ENCODE measurements around the gene ST8SIA1. TPM values are rescaled to one million over a fixed set of nuclear protein-coding genes. Genes with fewer than 3 reads are reported as not detected.

The ST8SIA1 gene
- total RNA-seq, 1 donor from 2014 or later, result under 0.01 TPM

- DNase-seq (ENCODE audit: low read depth) (no peak), FAIRE-seq (no peak)
- Histone ChIP-seq H3K4me3 (ENCODE audit: low read depth, low read length) (no peak overlapping the region), H3K27me3 (ENCODE audit: control insufficient read depth, insufficient read depth, low read length) (no peaks in the 10 kb centered on the region), H3K36me3 (ENCODE audit: control insufficient read depth, insufficient read depth, low read length) (no peaks in the 10 kb centered on the region)
- TF ChIP-seq CTCF (IDR thresholded peaks at IDR 0.05; ENCODE audit: insufficient read depth, low read length, severe bottlenecking), result no peak
Measured at GRCh38 chr12:22268406-22268805, 66.1 kb downstream of the ST8SIA1 start.

- FAIRE-seq (no peak), DNase-seq (ENCODE audit: low read depth) (no peak)
- no peak for TF ChIP-seq CTCF (IDR thresholded peaks at IDR 0.05; ENCODE audit: insufficient read depth, low read length, severe bottlenecking)
- no peaks in the 10 kb centered on the region for H3K36me3 ChIP-seq (ENCODE audit: control insufficient read depth, insufficient read depth, low read length)
- H3K4me3 ChIP-seq (ENCODE audit: low read depth, low read length), result no peak overlapping the region
- no peaks in the 10 kb centered on the region for H3K27me3 ChIP-seq (ENCODE audit: control insufficient read depth, insufficient read depth, low read length)
Measured at GRCh38 chr12:22266101-22266500, 68.4 kb downstream of the ST8SIA1 start.

DNA sequence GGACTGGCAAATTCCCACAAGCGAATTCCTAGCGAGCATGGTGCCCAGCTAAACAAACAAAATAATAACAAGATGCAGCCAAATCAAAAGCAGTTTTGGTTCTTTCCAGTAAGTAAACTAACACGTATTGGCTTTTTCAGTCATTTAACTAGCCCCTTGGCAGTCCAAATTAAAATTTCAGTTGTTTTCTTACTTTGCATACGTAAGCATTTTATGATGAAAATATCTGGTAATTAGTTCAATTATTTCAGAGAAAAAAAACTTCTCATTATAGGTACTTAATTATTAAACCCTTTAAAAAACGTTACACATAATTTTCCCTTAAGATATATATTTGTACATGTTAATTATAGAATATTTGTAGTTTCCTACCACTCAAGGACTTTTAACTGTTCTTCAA is 70.1 kb downstream of the ST8SIA1 start:
- H3K36me3 ChIP-seq (ENCODE audit: control insufficient read depth, insufficient read depth, low read length), result no peaks in the 10 kb centered on the region
- no peaks in the 10 kb centered on the region for H3K27me3 ChIP-seq (ENCODE audit: control insufficient read depth, insufficient read depth, low read length)
- no peak overlapping the region for H3K4me3 ChIP-seq (ENCODE audit: low read depth, low read length)
- DNase-seq (ENCODE audit: low read depth), result no peak
- FAIRE-seq, result no peak
- no peak for TF ChIP-seq CTCF (IDR thresholded peaks at IDR 0.05; ENCODE audit: insufficient read depth, low read length, severe bottlenecking)

GRCh38 chr12:22262309-22262708 is 72.2 kb downstream of the ST8SIA1 start:
- FAIRE-seq, result no peak
- TF ChIP-seq CTCF (IDR thresholded peaks at IDR 0.05; ENCODE audit: insufficient read depth, low read length, severe bottlenecking), result no peak
- Histone ChIP-seq H3K27me3 (ENCODE audit: control insufficient read depth, insufficient read depth, low read length) (no peaks in the 10 kb centered on the region), H3K36me3 (ENCODE audit: control insufficient read depth, insufficient read depth, low read length) (no peaks in the 10 kb centered on the region), H3K4me3 (ENCODE audit: low read depth, low read length) (no peak overlapping the region)
- DNase-seq (ENCODE audit: low read depth), result no peak

DNA sequence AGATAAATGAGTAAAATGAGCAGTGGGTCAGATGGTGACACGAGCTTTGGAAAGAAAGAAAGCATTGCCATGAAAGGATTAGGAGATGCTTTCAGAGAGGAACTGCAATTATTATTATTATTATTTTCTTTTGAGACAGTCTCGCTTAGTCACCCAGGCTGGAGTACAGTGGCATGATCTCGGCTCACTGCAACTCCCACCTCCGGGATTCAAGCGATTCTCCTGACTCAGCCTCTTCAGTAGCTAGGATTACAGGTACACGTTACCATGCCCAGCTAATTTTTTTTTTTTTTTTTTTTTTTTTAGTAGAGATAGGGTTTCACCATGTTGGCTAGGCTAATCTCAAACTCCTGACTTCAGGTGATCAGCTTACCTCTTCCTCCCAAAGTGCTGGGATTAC is 77.4 kb downstream of the ST8SIA1 start:
- Histone ChIP-seq H3K36me3 (ENCODE audit: control insufficient read depth, insufficient read depth, low read length) (no peaks in the 10 kb centered on the region), H3K27me3 (ENCODE audit: control insufficient read depth, insufficient read depth, low read length) (no peaks in the 10 kb centered on the region), H3K4me3 (ENCODE audit: low read depth, low read length) (no peak overlapping the region)
- no peak for TF ChIP-seq CTCF (IDR thresholded peaks at IDR 0.05; ENCODE audit: insufficient read depth, low read length, severe bottlenecking)
- FAIRE-seq, result no peak
- peak; percentile 71 for DNase-seq (ENCODE audit: low read depth)

DNA sequence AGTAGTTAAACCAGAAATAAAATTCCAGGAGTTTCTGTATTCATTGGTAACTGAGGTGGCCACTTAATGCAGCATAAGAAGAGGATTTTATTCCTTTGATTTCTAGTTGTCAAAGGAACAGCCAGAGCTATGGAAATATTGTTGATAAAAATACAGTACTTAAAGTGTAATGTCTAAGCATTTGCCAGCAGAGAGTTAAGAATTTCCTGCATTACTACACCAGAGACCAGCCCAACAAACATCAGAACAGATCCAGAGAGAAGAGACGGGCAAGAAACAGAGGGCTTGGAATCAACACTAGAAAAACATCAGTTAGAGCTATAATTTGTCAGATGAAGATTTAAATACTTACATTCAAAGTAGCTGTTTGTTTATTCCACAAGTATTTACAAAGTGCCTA is 77.9 kb downstream of the ST8SIA1 start:
- Histone ChIP-seq H3K36me3 (ENCODE audit: control insufficient read depth, insufficient read depth, low read length) (no peaks in the 10 kb centered on the region), H3K4me3 (ENCODE audit: low read depth, low read length) (no peak overlapping the region), H3K27me3 (ENCODE audit: control insufficient read depth, insufficient read depth, low read length) (no peaks in the 10 kb centered on the region)
- TF ChIP-seq CTCF (IDR thresholded peaks at IDR 0.05; ENCODE audit: insufficient read depth, low read length, severe bottlenecking), result no peak
- FAIRE-seq (no peak), DNase-seq (ENCODE audit: low read depth) (no peak)
